CD4-positive, alpha-beta T cell (primary cell): Measurements from ENCODE around the gene PEX1. TPM values are rescaled to one million over a fixed set of nuclear protein-coding genes. Genes with fewer than 3 reads are reported as not detected.

Experiments used
- ATAC-seq: fragments of 200-7000 bp; cut with Tn5 transposase; one replicate; pipeline ENCODE4 v1.10.0; 2022; ENCODE audit warnings: mild to moderate bottlenecking; ENCODE audit not compliant: poor library complexity
- CTCF ChIA-PET: fragments of 350-600 bp; sonication (Branson Sonifier 250); formaldehyde crosslinking; loops from one replicate; lab custom pipeline; 2021; ENCODE audit warnings: antibody characterized with exemption, inconsistent platforms; lab: Charles Lee
- POLR2A ChIA-PET: fragments of 350-600 bp; sonication (Branson Sonifier 250); formaldehyde crosslinking; loops from one replicate; lab custom pipeline; 2021; ENCODE audit warnings: antibody characterized with exemption, inconsistent platforms; lab: Charles Lee
- DNase-seq, 14 experiments: peaks; one replicate each; pipeline ENCODE4 v3.0.0-alpha.2; 2013 to 2020; ENCODE audit warnings: mixed read lengths in 2 of 14
- H3K27ac ChIP-seq, 2 donors: one replicate each; pipeline versions ENCODE4 v1.5.1 to v1.7.0; 2013; ENCODE audit warnings: low read length in 2 of 2, low read depth in 1 of 2, mild to moderate bottlenecking in 1 of 2
- H3K27me3 ChIP-seq, 2 experiments: 1 replicate in 1 of 2; 2 replicates in 1 of 2; pipeline versions ENCODE4 v1.6.1 to v1.7.0; 2013; ENCODE audit warnings: low read length in 2 of 2, control low read depth in 1 of 2, mild to moderate bottlenecking in 1 of 2, moderate library complexity in 1 of 2; ENCODE audit not compliant: insufficient read depth in 2 of 2, control insufficient read depth in 1 of 2
- H3K36me3 ChIP-seq: one replicate; pipeline ENCODE4 v1.6.1; 2013; ENCODE audit warnings: low read length, control low read depth; ENCODE audit not compliant: insufficient read depth
- H3K4me1 ChIP-seq: one replicate; pipeline ENCODE4 v1.6.1; 2013; ENCODE audit warnings: low read length, control low read depth; ENCODE audit not compliant: insufficient read depth
- H3K4me3 ChIP-seq: one replicate; pipeline ENCODE4 v1.5.1; 2013; ENCODE audit warnings: mild to moderate bottlenecking, low read length, moderate library complexity
- H3K9me3 ChIP-seq, 2 experiments: 1 replicate in 1 of 2; 2 replicates in 1 of 2; pipeline versions ENCODE4 v1.6.1 to v1.7.0; 2013; ENCODE audit warnings: low read length in 2 of 2, mild to moderate bottlenecking in 2 of 2, control low read depth in 1 of 2, moderate library complexity in 1 of 2; ENCODE audit not compliant: control insufficient read depth in 1 of 2, insufficient read depth in 1 of 2
- H3K27ac Mint-ChIP-seq: one replicate; pipeline ENCODE4 v1.8.0; 2020; ENCODE audit warnings: mixed read lengths
- H3K27me3 Mint-ChIP-seq: one replicate; pipeline ENCODE4 v1.8.0; 2021; ENCODE audit warnings: mixed read lengths
- H3K36me3 Mint-ChIP-seq: one replicate; pipeline ENCODE4 v1.8.0; 2021; ENCODE audit warnings: low read depth, mixed read lengths
- H3K4me1 Mint-ChIP-seq: one replicate; pipeline ENCODE4 v1.8.0; 2021; ENCODE audit warnings: low read depth, mixed read lengths
- H3K4me3 Mint-ChIP-seq: one replicate; pipeline ENCODE4 v1.8.0; 2020; ENCODE audit warnings: mild to moderate bottlenecking, mixed read lengths
- H3K9me3 Mint-ChIP-seq: one replicate; pipeline ENCODE4 v1.8.0; 2020; ENCODE audit warnings: mixed read lengths
- CTCF ChIP-seq: fragments of 200-600 bp; IDR thresholded peaks from one replicate; pipeline ENCODE4 v1.8.0; 2022; ENCODE audit warnings: antibody characterized with exemption, mild to moderate bottlenecking
- intact Hi-C, 2 experiments: fragments of 100-400 bp; cut with DNase I in 1 of 2; cut with micrococcal nuclease in 1 of 2; formaldehyde crosslinking; loops; one replicate each; pipeline versions ENCODE4 v1.15.1 to v1.9.0; 2023 to 2025; cut with DNase I, micrococcal nuclease
- total RNA-seq, 174 experiments: library from RNA in 2 of 174; stranded (reverse) in 2 of 174; gene quantifications; one replicate each; pipeline ENCODE4 v1.2.3 and lab custom pipeline; 2021 to 2026

PEX1 gene
- total RNA-seq, 2 experiments from 2014 or later: 19.7 to 20.7 TPM

- Histone ChIP-seq H3K27ac (no peak overlapping the region), H3K36me3 (peaks cover 73% of the 10 kb centered on the region), H3K9me3 (no peaks in the 10 kb centered on the region), H3K4me3 (no peak overlapping the region), H3K27me3 (no peaks in the 10 kb centered on the region), H3K4me1 (no peaks in the 10 kb centered on the region)
- Mint-ChIP-seq H3K36me3 (peaks cover 73% of the 10 kb centered on the region), H3K4me1 (no peaks in the 10 kb centered on the region), H3K4me3 (no peak overlapping the region), H3K27ac (no peak overlapping the region), H3K27me3 (no peaks in the 10 kb centered on the region), H3K9me3 (no peaks in the 10 kb centered on the region)
- no peak for TF ChIP-seq CTCF
- ChIA-PET POLR2A (no interaction called here), CTCF (no interaction called here)
- ATAC-seq (no peak), DNase-seq (no peak)
- intact Hi-C loops: no loop called here
Observed at GRCh38 chr7:92496876-92497275, 31.4 kb downstream of the PEX1 start.

GRCh38 chr7:92489634-92490033 is 38.7 kb downstream of the PEX1 start:
- ChIA-PET POLR2A (interaction anchor here (1.2 kb wide), 1 partner anchor 39 kb away, joined by 3 read pairs; the partner anchor contains the start of genes PEX1 and RBM48), CTCF (interaction anchor here (1.7 kb wide), 1 partner anchor 42 kb away, joined by 6 read pairs; the partner anchor contains the start of gene GATAD1)
- no peak overlapping the region for H3K4me3 ChIP-seq
- ATAC-seq (no peak), DNase-seq (no peak)
- no peaks in the 10 kb centered on the region for H3K27me3 ChIP-seq
- Mint-ChIP-seq H3K27ac (no peak overlapping the region), H3K4me1 (no peaks in the 10 kb centered on the region), H3K4me3 (no peak overlapping the region), H3K9me3 (no peaks in the 10 kb centered on the region), H3K27me3 (no peaks in the 10 kb centered on the region), H3K36me3 (peaks cover 80% of the 10 kb centered on the region)
- H3K4me1 ChIP-seq: no peaks in the 10 kb centered on the region
- H3K9me3 ChIP-seq: no peaks in the 10 kb centered on the region
- intact Hi-C loops: no loop called here
- no peak overlapping the region for H3K27ac ChIP-seq
- no peak for TF ChIP-seq CTCF
- peaks cover 81% of the 10 kb centered on the region for H3K36me3 ChIP-seq

GRCh38 chr7:92487804-92488203 is 40.5 kb downstream of the PEX1 start:
- ChIA-PET CTCF (no interaction called here), POLR2A (no interaction called here)
- DNase-seq (no peak), ATAC-seq (no peak)
- Histone ChIP-seq H3K9me3 (no peaks in the 10 kb centered on the region), H3K27ac (no peak overlapping the region), H3K27me3 (no peaks in the 10 kb centered on the region), H3K4me1 (no peaks in the 10 kb centered on the region), H3K36me3 (peaks cover 64% of the 10 kb centered on the region), H3K4me3 (no peak overlapping the region)
- Mint-ChIP-seq H3K27ac (no peak overlapping the region), H3K4me3 (no peak overlapping the region), H3K27me3 (no peaks in the 10 kb centered on the region), H3K36me3 (peaks cover 64% of the 10 kb centered on the region), H3K9me3 (no peaks in the 10 kb centered on the region), H3K4me1 (no peaks in the 10 kb centered on the region)
- intact Hi-C loops: no loop called here
- no peak for TF ChIP-seq CTCF
